GM10248 (cell line): ENCODE measurements around the gene RAMP1.
"Not testable (repeated sequence)": the region's sequence is repeated elsewhere in the genome, so short reads cannot be mapped to it uniquely, and the experiment has no call there.

ENCODE experiments used
- CTCF ChIA-PET: fragments of 300-600 bp; sonication (Branson Sonifier 250); formaldehyde crosslinking; extraction: SDS; loops from one replicate; lab custom pipeline; 2021; ENCODE audit warnings: antibody characterized with exemption; lab: Yijun Ruan, JAX
- POLR2A ChIA-PET: fragments of 350-650 bp; sonication (Branson Sonifier 250); formaldehyde crosslinking; extraction: SDS; loops from one replicate; lab custom pipeline; 2020; ENCODE audit warnings: antibody characterized with exemption; lab: Yijun Ruan, JAX
- DNase-seq: peaks from one replicate; pipeline ENCODE4 v3.0.0; 2012; ENCODE audit errors: extremely low spot score
- CTCF ChIP-seq: IDR thresholded peaks from 2 replicates; pipeline ENCODE4 v1.5.1; 2012; ENCODE audit warnings: mild to moderate bottlenecking, low read depth; ENCODE audit errors: extremely low read depth, missing control alignments, control extremely low read depth

The RAMP1 gene

GRCh38 chr2:237942513-237942899 lies 83.1 kb downstream of the RAMP1 start:
- ChIA-PET POLR2A (no interaction called here), CTCF (interaction anchor here (1.0 to 1.6 kb wide), 2 partner anchors 18 to 19 kb away, joined by 3 to 6 read pairs; no protein-coding TSS in a partner anchor)
- no peak for DNase-seq
- no peak for TF ChIP-seq CTCF

GRCh38 chr2:237943395-237944094 lies 84.1 kb downstream of the RAMP1 start:
- ChIA-PET CTCF (interaction anchor here (0.7 to 1.6 kb wide), 2 partner anchors 20 to 37 kb away, joined by 3 to 6 read pairs; no protein-coding TSS in a partner anchor), POLR2A (no interaction called here)
- DNase-seq, result no peak
- no peak for TF ChIP-seq CTCF

- no peak for TF ChIP-seq CTCF
- ChIA-PET POLR2A (no interaction called here), CTCF (no interaction called here)
- no peak for DNase-seq
These were observed 84.9 kb downstream of the RAMP1 start for GRCh38 chr2:237944302-237944701.

GRCh38 chr2:237946423-237946822 lies 87.0 kb downstream of the RAMP1 start:
- ChIA-PET CTCF (no interaction called here), POLR2A (no interaction called here)
- TF ChIP-seq CTCF, result no peak
- no peak for DNase-seq

GRCh38 chr2:237951354-237951753 lies 91.9 kb downstream of the RAMP1 start:
- DNase-seq, POLR2A ChIA-PET: not testable (repeated sequence)
- CTCF ChIA-PET, result interaction anchor here (1.0 to 2.6 kb wide), 4 partner anchors 8 to 27 kb away, joined by 3 to 9 read pairs (median 6); no protein-coding TSS in a partner anchor

- POLR2A ChIA-PET, result no interaction called here
These were observed 92.5 kb downstream of the RAMP1 start for GRCh38 chr2:237951878-237952277.

More at GRCh38 chr2:237951878-237952277, 92.5 kb downstream of the RAMP1 start:
- TF ChIP-seq CTCF, result no peak
- DNase-seq, result no peak
- CTCF ChIA-PET, result interaction anchor here (1.0 to 2.6 kb wide), 3 partner anchors 11 to 28 kb away, joined by 4 to 9 read pairs (median 9); no protein-coding TSS in a partner anchor
